H1 (cell line): ENCODE data around the gene DMPK. TPM values are rescaled to one million over a fixed set of nuclear protein-coding genes. Genes with fewer than 3 reads are reported as not detected.

Source experiments
- CTCF ChIA-PET: fragments of 300-600 bp; sonication (Branson Sonifier 250); formaldehyde crosslinking; loops from one replicate; lab custom pipeline; 2021; ENCODE audit not compliant: partially characterized antibody; lab: Charles Lee
- POLR2A ChIA-PET: fragments of 300-600 bp; sonication (Branson Sonifier 250); formaldehyde crosslinking; loops from one replicate; lab custom pipeline; 2021; ENCODE audit warnings: inconsistent platforms; ENCODE audit not compliant: partially characterized antibody; lab: Charles Lee
- DNase-seq, 2 experiments: peaks; one replicate each; pipeline versions ENCODE4 v3.0.0 to v3.0.0-alpha.2; 2010 to 2022; ENCODE audit warnings: low spot score in 2 of 2, low read depth in 1 of 2, mixed read lengths in 1 of 2
- FAIRE-seq: peaks from 2 replicates; lab custom pipeline; 2011; peaks lifted over from hg19 to GRCh38; lab: Jason Lieb, UNC
- H2AFZ ChIP-seq: 2 replicates; pipeline ENCODE4 v1.8.1; 2012; ENCODE audit warnings: low read length, inconsistent platforms
- H2AK5ac ChIP-seq: 2 replicates; pipeline ENCODE4 v1.6.1; 2013; ENCODE audit warnings: low read depth, low read length
- H2BK120ac ChIP-seq: replicated peaks from 2 replicates; pipeline ENCODE3; 2013; ENCODE audit warnings: low read depth, low read length, inconsistent platforms
- H2BK12ac ChIP-seq: 2 replicates; pipeline ENCODE4 v1.6.1; 2013; ENCODE audit warnings: low read depth, low read length
- H2BK15ac ChIP-seq: 2 replicates; pipeline ENCODE4 v1.6.1; 2013; ENCODE audit warnings: low read length
- H2BK20ac ChIP-seq: 2 replicates; pipeline ENCODE4 v1.6.1; 2013; ENCODE audit warnings: low read length
- H2BK5ac ChIP-seq: 2 replicates; pipeline ENCODE4 v1.6.1; 2013; ENCODE audit warnings: low read depth, low read length
- H3K14ac ChIP-seq: 2 replicates; pipeline ENCODE4 v1.6.1; 2013; ENCODE audit warnings: inconsistent platforms; ENCODE audit not compliant: insufficient read length
- H3K18ac ChIP-seq: 2 replicates; pipeline ENCODE4 v1.6.1; 2013; ENCODE audit warnings: low read length; ENCODE audit errors: extremely low read depth
- H3K23ac ChIP-seq: 2 replicates; pipeline ENCODE4 v1.6.1; 2013; ENCODE audit warnings: inconsistent platforms; ENCODE audit not compliant: insufficient read length
- H3K23me2 ChIP-seq: 2 replicates; pipeline ENCODE4 v1.6.1; 2013; ENCODE audit warnings: low read depth, low read length
- H3K27ac ChIP-seq: 2 replicates; pipeline ENCODE4 v1.6.1; 2011; ENCODE audit warnings: low read depth, low read length, inconsistent platforms
- H3K27me3 ChIP-seq, 4 experiments: replicated peaks in 1 of 4; 1 replicate in 1 of 4; 2 replicates in 3 of 4; pipeline versions ENCODE4 v1.6.1 to v1.8.1; 2011 to 2013; ENCODE audit warnings: low read length in 3 of 4, mild to moderate bottlenecking in 3 of 4, inconsistent platforms in 2 of 4, mixed read lengths in 2 of 4, moderate library complexity in 1 of 4; ENCODE audit not compliant: control insufficient read depth in 3 of 4, insufficient read depth in 3 of 4; ENCODE audit errors: extremely low read depth in 1 of 4
- H3K36me3 ChIP-seq, 4 experiments: 2 replicates each; pipeline versions ENCODE4 v1.6.1 to v1.8.1; 2011 to 2013; ENCODE audit warnings: mild to moderate bottlenecking in 4 of 4, low read length in 3 of 4, moderate library complexity in 2 of 4, control low read depth in 1 of 4, inconsistent platforms in 1 of 4; ENCODE audit not compliant: insufficient read depth in 4 of 4, control insufficient read depth in 2 of 4
- H3K4ac ChIP-seq: replicated peaks from 2 replicates; pipeline ENCODE3; 2013; ENCODE audit warnings: low read length, low read depth, mixed read lengths, inconsistent platforms; ENCODE audit not compliant: insufficient read length
- H3K4me1 ChIP-seq, 4 experiments: replicated peaks in 1 of 4; 1 replicate in 1 of 4; 2 replicates in 3 of 4; pipeline versions ENCODE4 v1.6.1 to v1.8.1; 2011 to 2013; ENCODE audit warnings: low read length in 3 of 4, inconsistent platforms in 2 of 4, mixed read lengths in 1 of 4; ENCODE audit not compliant: insufficient read depth in 4 of 4, control insufficient read depth in 3 of 4
- H3K4me2 ChIP-seq, 2 experiments: 2 replicates each; pipeline versions ENCODE4 v1.6.1 to v1.8.1; 2011 to 2013; ENCODE audit warnings: low read depth in 2 of 2, low read length in 2 of 2, control low read depth in 1 of 2, inconsistent platforms in 1 of 2, mild to moderate bottlenecking in 1 of 2; ENCODE audit not compliant: insufficient read depth in 1 of 2
- H3K4me3 ChIP-seq, 4 experiments: fragments of 200-600, 300-600 bp in 1 of 4; sonication (generic), shearing (Covaris generic), sonication (Bioruptor Twin) in 1 of 4; 2 replicates each; pipeline versions ENCODE4 v1.5.1 to v1.8.1; 2011 to 2016; ENCODE audit warnings: low read length in 4 of 4, low read depth in 3 of 4, control low read depth in 2 of 4, inconsistent platforms in 2 of 4, mild to moderate bottlenecking in 2 of 4, mixed read lengths in 1 of 4, moderate library complexity in 1 of 4; ENCODE audit not compliant: insufficient read depth in 2 of 4; ENCODE audit errors: extremely low read depth in 1 of 4
- H3K56ac ChIP-seq: replicated peaks from 2 replicates; pipeline ENCODE3; 2013; ENCODE audit warnings: low read depth, mild to moderate bottlenecking, mixed read lengths, low read length, inconsistent platforms; ENCODE audit not compliant: insufficient read length
- H3K79me1 ChIP-seq: 2 replicates; pipeline ENCODE4 v1.6.1; 2013; ENCODE audit warnings: low read depth, low read length, control low read depth
- H3K79me2 ChIP-seq, 2 experiments: 2 replicates each; pipeline versions ENCODE4 v1.6.1 to v1.8.1; 2012 to 2013; ENCODE audit warnings: low read length in 2 of 2, mild to moderate bottlenecking in 2 of 2, inconsistent platforms in 1 of 2; ENCODE audit not compliant: insufficient read depth in 2 of 2, control insufficient read depth in 1 of 2
- H3K9ac ChIP-seq, 4 experiments: replicated peaks in 1 of 4; 1 replicate in 1 of 4; 2 replicates in 3 of 4; pipeline versions ENCODE4 v1.6.1 to v1.8.1; 2011 to 2013; ENCODE audit warnings: low read depth in 3 of 4, low read length in 3 of 4, control low read depth in 2 of 4, mild to moderate bottlenecking in 2 of 4, moderate library complexity in 2 of 4, inconsistent platforms in 1 of 4; ENCODE audit errors: extremely low read depth in 1 of 4
- H3K9me3 ChIP-seq, 2 experiments: 2 replicates each; pipeline versions ENCODE4 v1.6.1 to v1.8.1; 2012 to 2013; ENCODE audit warnings: mild to moderate bottlenecking in 2 of 2, moderate library complexity in 2 of 2, control low read depth in 1 of 2, inconsistent platforms in 1 of 2, low read depth in 1 of 2, low read length in 1 of 2, mixed read lengths in 1 of 2; ENCODE audit not compliant: insufficient read depth in 2 of 2
- H4K20me1 ChIP-seq, 2 experiments: replicated peaks in 1 of 2; 2 replicates each; pipeline versions ENCODE3 to v1.8.1; 2011 to 2013; ENCODE audit warnings: inconsistent platforms in 2 of 2, low read length in 2 of 2, mild to moderate bottlenecking in 1 of 2; ENCODE audit not compliant: insufficient read depth in 2 of 2, control insufficient read depth in 1 of 2
- H4K5ac ChIP-seq: 2 replicates; pipeline ENCODE4 v1.6.1; 2013; ENCODE audit warnings: low read length, low read depth, mixed read lengths, inconsistent platforms; ENCODE audit not compliant: insufficient read length
- H4K8ac ChIP-seq: 2 replicates; pipeline ENCODE4 v1.8.0; 2013; ENCODE audit warnings: mild to moderate bottlenecking, moderate library complexity, low read length, inconsistent platforms; ENCODE audit not compliant: insufficient read depth; ENCODE audit errors: extremely low read depth
- H4K91ac ChIP-seq: replicated peaks from 2 replicates; pipeline ENCODE3; 2013; ENCODE audit warnings: low read length, mixed read lengths, inconsistent platforms; ENCODE audit not compliant: insufficient read length
- ATF2 ChIP-seq: IDR thresholded peaks from 2 replicates; pipeline ENCODE4 v1.6.1; 2012; ENCODE audit warnings: low read length, inconsistent platforms
- CBX5 ChIP-seq: fragments of 300-800, 300-1000 bp; sonication (generic); IDR thresholded peaks from 2 replicates; pipeline ENCODE4 v1.7.1; 2016; ENCODE audit warnings: antibody characterized with exemption, low read length, low read depth
- EZH2 ChIP-seq: fragments of 200-600 bp; sonication (generic); IDR thresholded peaks from 2 replicates; pipeline ENCODE4 v1.7.1; 2012; ENCODE audit warnings: low read depth, mild to moderate bottlenecking, moderate library complexity, low read length, inconsistent platforms; ENCODE audit not compliant: severe bottlenecking
- HDAC2 ChIP-seq, 2 experiments: fragments of 300-600 bp in 1 of 2; sonication (generic) in 1 of 2; IDR thresholded peaks; 2 replicates each; pipeline ENCODE4 v1.6.1; 2011 to 2012; ENCODE audit warnings: low read depth in 2 of 2, low read length in 2 of 2, mild to moderate bottlenecking in 2 of 2, moderate library complexity in 2 of 2, borderline replicate concordance in 1 of 2, inconsistent platforms in 1 of 2
- JUND ChIP-seq: IDR thresholded peaks from 2 replicates; pipeline ENCODE4 v1.6.1; 2011; ENCODE audit warnings: mild to moderate bottlenecking, improper control_type of control experiment, low read length
- KDM4A ChIP-seq: IDR thresholded peaks from one replicate; pipeline ENCODE4 v1.7.1; 2012; ENCODE audit warnings: low read depth, mild to moderate bottlenecking, moderate library complexity, low read length, inconsistent platforms; ENCODE audit not compliant: severe bottlenecking
- RFX5 ChIP-seq: IDR thresholded peaks from 2 replicates; pipeline ENCODE4 v1.6.1; 2011; ENCODE audit warnings: low read depth, low read length, improper control_type of control experiment, borderline replicate concordance
- RNF2 ChIP-seq: fragments of 200-900, 300-1000 bp; sonication (generic); IDR thresholded peaks from 2 replicates; pipeline ENCODE4 v1.7.1; 2016; ENCODE audit warnings: borderline replicate concordance, low read depth, mild to moderate bottlenecking, antibody characterized with exemption, low read length; ENCODE audit not compliant: poor library complexity, severe bottlenecking; ENCODE audit errors: missing control alignments
- TAF1 ChIP-seq: IDR thresholded peaks from 2 replicates; pipeline ENCODE4 v1.6.1; 2011; ENCODE audit warnings: mild to moderate bottlenecking, low read depth, low read length
- TBP ChIP-seq: IDR thresholded peaks from 2 replicates; pipeline ENCODE4 v1.6.1; 2011; ENCODE audit warnings: low read depth, low read length, improper control_type of control experiment
- ZNF274 ChIP-seq: IDR thresholded peaks from 2 replicates; pipeline ENCODE4 v1.7.0; 2012; ENCODE audit warnings: low read length, borderline replicate concordance; ENCODE audit errors: extremely low read depth
- WGBS, 2 experiments: shearing (Covaris generic) in 1 of 2; methylation state at CpG; one replicate each; pipeline versions ENCODE4 v1.1.6 to v1.1.7; 2013 to 2015; ENCODE audit warnings: low lambda C conversion rate in 2 of 2, mixed read lengths in 2 of 2, inconsistent platforms in 1 of 2, low coverage in 1 of 2, missing lambda C conversion rate in 1 of 2; ENCODE audit not compliant: insufficient replicate concordance in 2 of 2, insufficient coverage in 1 of 2, insufficient read length in 1 of 2; ENCODE audit errors: extremely low coverage in 1 of 2, missing lambda C conversion rate in 1 of 2; 5-methylcytosine and 5-hydroxymethylcytosine counted together
- polyA plus RNA-seq, 7 experiments: library from polyadenylated mRNA; depleted of rRNA in 3 of 7; stranded (reverse) in 5 of 7; unstranded in 2 of 7; fragments of >200 nt in 5 of 7; fragments of 200-250 nt in 2 of 7; gene quantifications; 1 replicate in 5 of 7; 2 replicates in 1 of 7; 4 replicates in 1 of 7; pipeline versions ENCODE4 v1.2.1 to v1.2.3, GENCODE V29; 2011 to 2013; ENCODE audit warnings: missing spikeins in 2 of 7, mixed read lengths in 2 of 7
- total RNA-seq: library from RNA; stranded (reverse); fragmentation: NEBNext Ultra II Directional; extraction: Animal tissue kit (Norgen Biotek cat#: 25700); gene quantifications from 2 replicates; pipeline ENCODE4 v1.2.1, GENCODE V29; 2021

The DMPK gene
- total and polyA plus RNA-seq, 2 of the 8 experiments (the other 6 are each of a cell fraction or from before 2014, with no cell fraction given) = 13.7 to 27.4 TPM

- Histone ChIP-seq H3K27ac (peak overlapping the region; percentile 24; the same call in 1 of the 2 replicates), H2BK120ac (no peak overlapping the region), H3K36me3 (peaks cover 15 to 44% (median 34%) of the 10 kb centered on the region in 4 experiments), H4K5ac (no peak overlapping the region), H3K4me3 (no peak overlapping the region), H3K56ac (no peak overlapping the region), H3K23me2 (peaks cover 8% of the 10 kb centered on the region), H2BK12ac (no peak overlapping the region), H3K4me2 (no peak overlapping the region), H3K27me3 (no peaks in the 10 kb centered on the region), H3K14ac (no peak overlapping the region), H3K4ac (no peak overlapping the region), H4K91ac (no peak overlapping the region), H2BK5ac (no peak overlapping the region), H3K9me3 (no peaks in the 10 kb centered on the region), H3K23ac (no peak overlapping the region), H3K4me1 (peaks cover 0 to 17% (median 15%) of the 10 kb centered on the region in 4 experiments; a peak in 6 of 7 replicates), H4K20me1 (peaks cover 2 to 11% of the 10 kb centered on the region in 2 experiments), H3K9ac (no peak overlapping the region), H3K18ac (peak overlapping the region; percentile 13; the same call in 1 of the 2 replicates), H3K79me2 (no peaks in the 10 kb centered on the region), H3K79me1 (no peaks in the 10 kb centered on the region; the same call in 1 of the 2 replicates), H2AFZ (no peak overlapping the region), H2BK15ac (no peak overlapping the region), H2BK20ac (no peak overlapping the region), H2AK5ac (no peak overlapping the region), H4K8ac (no peak overlapping the region)
- DNase-seq (no peak), FAIRE-seq (no peak)
- WGBS, 2 experiments = 90% methylated on average over 8 of the region's 8 CpGs; no CpG with 5 or more reads in 1 of the 2 experiments
- POLR2A ChIA-PET = interaction anchor here (0.9 to 12.6 kb wide), 7 partner anchors 8 to 50 kb away, joined by 3 to 175 read pairs (median 5); partner anchors contain the start of genes DMPK, FOXA3 and SIX5
- CTCF ChIA-PET = interaction anchor here (1.1 to 2.4 kb wide), 4 partner anchors 28 to 62 kb away, joined by 3 to 9 read pairs (median 5); no protein-coding TSS in a partner anchor
- TF ChIP-seq JUND = no peak
- TF ChIP-seq ZNF274 = no peak
- no peak for TF ChIP-seq RNF2
- no peak for TF ChIP-seq KDM4A
- no peak for TF ChIP-seq CBX5
- no peak for TF ChIP-seq ATF2
- no peak for TF ChIP-seq HDAC2 (IDR thresholded peaks at IDR 0.05; ENCODE audit: borderline replicate concordance in 1 of 2, low read depth in 2 of 2, low read length in 2 of 2)
- no peak for TF ChIP-seq TBP
- TF ChIP-seq RFX5 = no peak
- TF ChIP-seq TAF1 = no peak
- no peak for TF ChIP-seq EZH2
These were observed 38.8 kb upstream of the DMPK start for GRCh38 chr19:45821103-45821521.
